GM12864 (cell line): ENCODE data around the gene ZNF80.

Experiments
- DNase-seq: peaks from one replicate; pipeline ENCODE4 v3.0.0-alpha.2; 2011; ENCODE audit warnings: low read depth
- H3K4me3 ChIP-seq: 2 replicates; pipeline ENCODE4 v1.5.1; 2011; ENCODE audit warnings: mild to moderate bottlenecking, low read depth, low read length, control low read depth
- TF ChIP-seq, protein P1 (sequence below): IDR thresholded peaks from 2 replicates; pipeline ENCODE4 v1.5.1; 2011; ENCODE audit warnings: low read depth, mild to moderate bottlenecking, moderate library complexity, low read length, control low read depth, inconsistent platforms; ENCODE audit errors: missing control alignments

ZNF80 gene

DNA sequence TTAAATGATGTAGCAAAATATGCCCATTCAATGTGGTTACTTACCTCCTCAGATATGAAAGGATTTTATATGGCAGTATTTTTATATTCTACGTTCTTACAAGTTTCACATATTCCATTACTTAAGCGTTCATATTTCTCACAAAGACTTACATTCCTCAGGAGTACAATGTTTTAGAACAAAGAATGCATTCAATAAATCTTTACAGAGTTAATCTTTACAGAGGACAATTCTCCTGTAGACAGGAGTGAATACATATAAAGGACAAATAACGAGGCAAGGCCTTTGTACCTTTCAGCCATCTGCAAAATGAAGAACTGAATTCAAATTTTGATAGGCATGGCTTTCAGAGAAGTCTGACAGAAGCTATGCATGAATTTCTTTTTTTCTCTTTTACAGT is 1.9 kb downstream of the ZNF80 start:
- no peak for DNase-seq
- H3K4me3 ChIP-seq = no peak overlapping the region
- TF ChIP-seq, protein P1, sequence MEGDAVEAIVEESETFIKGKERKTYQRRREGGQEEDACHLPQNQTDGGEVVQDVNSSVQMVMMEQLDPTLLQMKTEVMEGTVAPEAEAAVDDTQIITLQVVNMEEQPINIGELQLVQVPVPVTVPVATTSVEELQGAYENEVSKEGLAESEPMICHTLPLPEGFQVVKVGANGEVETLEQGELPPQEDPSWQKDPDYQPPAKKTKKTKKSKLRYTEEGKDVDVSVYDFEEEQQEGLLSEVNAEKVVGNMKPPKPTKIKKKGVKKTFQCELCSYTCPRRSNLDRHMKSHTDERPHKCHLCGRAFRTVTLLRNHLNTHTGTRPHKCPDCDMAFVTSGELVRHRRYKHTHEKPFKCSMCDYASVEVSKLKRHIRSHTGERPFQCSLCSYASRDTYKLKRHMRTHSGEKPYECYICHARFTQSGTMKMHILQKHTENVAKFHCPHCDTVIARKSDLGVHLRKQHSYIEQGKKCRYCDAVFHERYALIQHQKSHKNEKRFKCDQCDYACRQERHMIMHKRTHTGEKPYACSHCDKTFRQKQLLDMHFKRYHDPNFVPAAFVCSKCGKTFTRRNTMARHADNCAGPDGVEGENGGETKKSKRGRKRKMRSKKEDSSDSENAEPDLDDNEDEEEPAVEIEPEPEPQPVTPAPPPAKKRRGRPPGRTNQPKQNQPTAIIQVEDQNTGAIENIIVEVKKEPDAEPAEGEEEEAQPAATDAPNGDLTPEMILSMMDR = no peak

- no peak overlapping the region for H3K4me3 ChIP-seq
- TF ChIP-seq, protein P1 = no peak
- no peak for DNase-seq
Measured at GRCh38 chr3:114234745-114235144, 2.6 kb downstream of the ZNF80 start.

GRCh38 chr3:114231616-114232015 is 5.8 kb downstream of the ZNF80 start:
- no peak for DNase-seq
- no peak overlapping the region for H3K4me3 ChIP-seq
- TF ChIP-seq, protein P1 = no peak

DNA sequence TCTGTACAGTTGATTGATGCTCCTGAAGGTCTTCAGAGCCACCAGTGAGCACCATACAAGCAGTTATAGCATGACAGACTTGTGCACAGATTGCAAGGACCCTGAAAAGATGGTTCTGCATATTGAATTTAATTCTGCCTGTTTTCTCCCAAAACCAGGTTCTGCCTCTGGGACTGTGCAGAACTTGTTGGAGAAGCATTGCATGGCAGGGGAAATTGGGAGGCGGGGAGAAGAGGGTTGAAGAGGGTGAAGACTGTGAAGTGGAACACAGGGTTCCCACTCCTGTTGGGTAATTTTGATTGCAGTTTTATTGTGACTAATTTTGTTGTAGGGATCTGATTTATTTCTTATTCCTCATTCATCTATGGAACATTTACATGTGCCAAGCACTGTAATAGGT is 10.3 kb downstream of the ZNF80 start:
- TF ChIP-seq, protein P1 = no peak
- H3K4me3 ChIP-seq = no peak overlapping the region
- DNase-seq = no peak

DNA sequence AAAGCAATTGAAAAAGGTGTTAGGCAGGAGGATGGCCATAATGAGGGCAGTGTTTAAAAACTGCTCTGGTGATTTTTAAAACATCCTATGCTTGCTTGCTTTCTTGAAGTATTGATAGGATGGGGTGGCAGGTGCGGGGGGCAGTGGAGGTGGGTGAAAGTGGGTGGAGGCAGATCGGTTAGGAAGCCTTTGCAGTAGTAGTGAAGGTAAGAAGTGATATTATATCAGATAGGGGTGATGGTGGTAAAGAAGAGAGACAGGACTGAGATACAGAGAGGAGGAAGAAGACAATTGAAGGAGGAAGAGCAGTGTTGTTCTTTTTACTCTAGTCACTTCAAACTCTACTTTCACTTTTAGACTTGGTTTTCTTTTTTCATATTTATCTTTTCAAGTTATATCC is 11.1 kb downstream of the ZNF80 start:
- TF ChIP-seq, protein P1 = no peak
- DNase-seq = no peak
- H3K4me3 ChIP-seq = no peak overlapping the region

DNA sequence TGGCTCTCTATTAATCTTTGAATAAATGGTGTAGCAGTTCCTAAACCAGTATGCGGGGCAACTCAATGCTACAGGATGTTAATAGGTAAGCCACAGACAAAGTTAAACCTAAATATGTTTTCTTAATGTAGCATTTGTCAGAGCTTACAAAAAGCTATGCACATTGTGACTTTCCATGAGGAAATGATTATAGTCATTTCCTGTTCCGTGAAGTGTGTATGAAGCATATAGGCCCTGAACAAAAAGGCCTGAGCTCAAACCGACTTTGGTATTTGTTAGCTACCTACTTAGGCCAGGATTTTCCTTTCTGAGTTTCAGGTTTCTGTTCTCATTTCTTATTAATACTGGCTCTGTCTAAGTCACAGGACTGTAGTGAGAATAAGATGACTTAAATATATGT is 14.2 kb downstream of the ZNF80 start:
- DNase-seq = no peak
- H3K4me3 ChIP-seq = no peak overlapping the region
- TF ChIP-seq, protein P1 = no peak

DNA sequence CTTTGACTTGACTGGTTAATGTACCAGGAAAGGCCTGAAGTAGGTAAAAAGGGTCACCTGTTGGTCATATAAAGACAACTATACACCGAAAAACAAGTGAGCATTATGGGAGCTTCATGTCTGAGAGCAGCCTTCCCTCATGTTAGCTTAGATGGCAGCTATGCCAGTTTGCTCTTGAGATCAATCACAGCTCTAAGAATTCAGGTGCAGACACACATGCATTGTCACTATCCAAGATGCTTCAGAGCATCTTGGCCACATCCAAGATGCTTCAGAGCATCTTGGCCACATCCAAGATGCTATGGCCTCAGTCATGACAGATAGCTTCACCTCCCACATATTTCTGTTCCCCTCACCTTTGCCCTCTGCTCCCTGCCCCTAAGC is 15.5 kb downstream of the ZNF80 start:
- TF ChIP-seq, protein P1 = no peak
- DNase-seq = no peak
- no peak overlapping the region for H3K4me3 ChIP-seq
